ENCODE measurements around the gene ZNF592. TPM values are rescaled to one million over a fixed set of nuclear protein-coding genes. Genes with fewer than 3 reads are reported as not detected.

Gene ZNF592
- total RNA-seq, 2 donors from 2014 or later = 20.8 to 38.7 TPM

DNA sequence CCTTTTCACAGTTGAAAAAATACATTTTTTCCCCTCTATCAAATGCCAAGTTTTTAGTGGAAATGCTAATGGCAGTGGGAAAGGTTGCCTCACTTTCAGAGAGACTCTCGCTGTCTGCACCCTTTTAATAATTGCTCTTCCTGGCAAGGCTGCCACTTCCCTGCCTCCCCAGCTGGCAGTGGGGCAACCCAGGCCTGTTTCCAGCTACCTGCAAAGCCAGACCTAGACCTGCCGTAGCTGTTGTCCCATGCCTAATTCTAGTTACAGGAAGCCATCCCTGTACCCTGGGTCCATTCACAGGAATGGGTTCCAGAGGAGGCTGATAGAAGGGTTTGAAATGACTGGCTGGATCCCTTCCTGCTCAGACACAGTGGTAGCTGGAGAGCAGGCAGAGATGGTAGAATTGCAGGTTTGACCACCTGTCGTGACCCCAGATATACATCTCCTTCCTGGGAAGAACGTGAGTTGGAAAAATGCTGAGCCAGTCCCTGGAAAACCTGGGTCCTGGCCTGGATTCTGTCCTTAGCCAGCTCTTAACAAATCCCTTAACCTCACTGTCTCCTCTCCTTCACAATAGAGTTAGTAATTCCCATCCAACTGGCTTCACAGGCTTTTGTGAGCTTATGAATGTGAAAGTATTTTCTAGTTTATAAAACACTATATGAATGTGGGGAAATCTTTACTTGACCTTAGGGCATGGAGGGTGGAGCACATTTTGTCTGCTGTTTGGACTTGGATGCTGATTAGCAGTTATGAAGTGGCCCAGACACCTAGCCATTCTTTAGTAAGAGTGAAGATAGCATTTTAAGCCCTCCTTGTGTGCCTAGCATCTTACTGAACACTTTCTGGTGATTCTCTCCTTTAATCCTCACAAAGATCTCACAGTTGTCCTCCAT is 55.9 kb downstream of the ZNF592 start:
- H3K4me3 ChIP-seq = no peak overlapping the region
- H3K27ac ChIP-seq = no peak overlapping the region
- DNase-seq (ENCODE audit: low spot score) = no peak
- TF ChIP-seq CTCF (IDR thresholded peaks at IDR 0.05) = no peak
- TF ChIP-seq POLR2AphosphoS5 (IDR thresholded peaks at IDR 0.05) = no peak
- no peak for TF ChIP-seq POLR2A (IDR thresholded peaks at IDR 0.05)
- H3K27me3 ChIP-seq (replicated peaks; ENCODE audit: insufficient read depth) = no peaks in the 10 kb centered on the region
- H3K36me3 ChIP-seq = peaks cover 0 to 8% of the 10 kb centered on the region in 2 donors
- no peaks in the 10 kb centered on the region for H3K4me1 ChIP-seq (replicated peaks)
- 33% methylated on average over 4 of the region's 4 CpGs for WGBS
- H3K9me3 ChIP-seq = no peaks in the 10 kb centered on the region
- intact Hi-C loops (cut with DNase I) = no loop called here

DNA sequence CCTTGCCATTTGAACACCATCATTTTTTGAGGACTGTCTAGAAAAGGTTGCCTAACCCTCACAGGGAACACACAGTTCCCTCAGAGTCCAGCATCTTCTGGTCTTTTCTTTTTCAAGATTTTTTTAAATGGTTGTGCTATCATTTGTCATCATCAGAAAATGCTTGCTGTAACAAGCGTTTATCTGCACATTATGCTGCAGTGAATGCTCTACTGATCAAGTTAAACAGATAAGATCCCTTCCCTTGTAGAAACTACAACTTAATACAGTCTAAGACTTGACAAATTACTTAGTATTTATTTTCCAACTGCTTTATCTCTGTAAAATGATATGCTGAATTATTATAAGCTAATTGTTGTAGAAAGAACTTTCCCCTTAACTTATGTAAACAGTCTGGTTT is 56.8 kb downstream of the ZNF592 start:
- no peaks in the 10 kb centered on the region for H3K4me1 ChIP-seq (replicated peaks)
- H3K27ac ChIP-seq = no peak overlapping the region
- no peaks in the 10 kb centered on the region for H3K27me3 ChIP-seq (replicated peaks; ENCODE audit: insufficient read depth)
- no peak for TF ChIP-seq CTCF (IDR thresholded peaks at IDR 0.05)
- no peak for TF ChIP-seq POLR2AphosphoS5 (IDR thresholded peaks at IDR 0.05)
- TF ChIP-seq POLR2A (IDR thresholded peaks at IDR 0.05) = no peak
- 29% methylated on average over 1 of the region's 1 CpG for WGBS
- intact Hi-C loops (cut with DNase I) = no loop called here
- no peak overlapping the region for H3K4me3 ChIP-seq
- no peak for DNase-seq (ENCODE audit: low spot score)
- H3K9me3 ChIP-seq = no peaks in the 10 kb centered on the region
- peaks cover 0 to under 1% of the 10 kb centered on the region in 2 donors for H3K36me3 ChIP-seq

- H3K27ac ChIP-seq = no peak overlapping the region
- no peaks in the 10 kb centered on the region for H3K27me3 ChIP-seq (replicated peaks; ENCODE audit: insufficient read depth)
- no peaks in the 10 kb centered on the region for H3K4me1 ChIP-seq (replicated peaks)
- H3K36me3 ChIP-seq = no peaks in the 10 kb centered on the region
- H3K9me3 ChIP-seq = no peaks in the 10 kb centered on the region
- WGBS = 75% methylated on average over 3 of the region's 3 CpGs
- no peak for DNase-seq (ENCODE audit: low spot score)
- TF ChIP-seq POLR2A (IDR thresholded peaks at IDR 0.05) (no peak), POLR2AphosphoS5 (IDR thresholded peaks at IDR 0.05) (no peak), CTCF (IDR thresholded peaks at IDR 0.05) (no peak)
- intact Hi-C loops (cut with DNase I) = no loop called here
- no peak overlapping the region for H3K4me3 ChIP-seq
Measured at GRCh38 chr15:84807228-84807627, 58.8 kb downstream of the ZNF592 start.

DNA sequence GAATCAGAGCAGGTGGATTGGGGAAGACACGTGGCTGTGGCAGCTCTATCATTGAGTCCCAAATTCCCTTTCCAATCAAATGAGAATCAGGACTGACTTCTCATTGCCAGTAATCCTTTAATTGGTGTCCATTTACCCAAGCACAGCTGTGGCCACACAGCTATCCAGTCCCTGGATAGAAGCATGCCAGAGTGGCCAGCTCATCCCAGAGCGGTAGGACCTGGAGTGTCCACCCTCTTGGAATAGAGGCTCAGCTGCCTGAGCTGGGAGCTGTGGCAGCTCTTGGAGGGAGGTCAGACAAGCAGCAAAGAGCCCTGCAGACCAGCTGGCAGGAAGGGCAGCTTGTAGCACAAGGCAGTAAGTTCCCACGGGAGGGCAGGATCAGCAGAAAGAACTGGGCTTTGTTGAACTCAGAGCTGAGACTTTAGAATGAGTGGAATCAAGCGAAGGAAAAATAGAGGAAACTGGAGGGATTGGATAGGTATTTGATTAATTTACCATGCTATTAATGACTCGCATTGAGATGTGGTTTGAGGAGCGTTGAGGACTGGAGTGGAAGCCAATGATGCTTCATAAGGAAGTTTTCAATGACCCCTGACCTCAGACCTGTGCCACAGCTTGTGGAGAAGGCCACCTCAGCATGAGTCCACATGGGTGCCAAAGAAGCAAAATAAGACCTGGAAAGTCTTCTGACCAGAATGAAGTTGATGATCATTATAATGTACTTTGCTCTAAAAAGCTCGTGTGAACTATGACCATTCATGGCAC is 61.9 kb downstream of the ZNF592 start:
- WGBS = 97% methylated on average over 7 of the region's 7 CpGs
- no peak for DNase-seq (ENCODE audit: low spot score)
- TF ChIP-seq POLR2A (IDR thresholded peaks at IDR 0.05) (no peak), CTCF (IDR thresholded peaks at IDR 0.05) (no peak)
- Histone ChIP-seq H3K27me3 (replicated peaks; ENCODE audit: insufficient read depth) (no peaks in the 10 kb centered on the region), H3K36me3 (no peaks in the 10 kb centered on the region), H3K4me3 (no peak overlapping the region), H3K9me3 (no peaks in the 10 kb centered on the region), H3K27ac (no peak overlapping the region), H3K4me1 (replicated peaks) (no peaks in the 10 kb centered on the region)
- intact Hi-C loops (cut with DNase I) = no loop called here
